Kidney (tissue), 14 donors: ENCODE results near the gene DGKI. TPM values are rescaled to one million over a fixed set of nuclear protein-coding genes. Genes with fewer than 3 reads are reported as not detected.
A peak's percentile ranks its signal among the peaks of the same experiment; 100 is the strongest.

Source experiments
- DNase-seq, 5 donors: peaks; one replicate each; pipeline ENCODE4 v3.0.0-alpha.2; 2013 to 2020
- FAIRE-seq: peaks from 2 replicates; lab custom pipeline; 2012; peaks lifted over from hg19 to GRCh38; lab: Jason Lieb, UNC
- H3K27ac ChIP-seq, 2 donors: one replicate each; pipeline ENCODE4 v1.7.0; 2013; ENCODE audit warnings: low read depth in 2 of 2, low read length in 2 of 2, inconsistent platforms in 1 of 2
- H3K27me3 ChIP-seq: one replicate; pipeline ENCODE4 v1.7.1; 2013; ENCODE audit warnings: low read length, inconsistent platforms; ENCODE audit not compliant: control insufficient read depth, insufficient read depth
- H3K36me3 ChIP-seq, 3 donors: one replicate each; pipeline versions ENCODE4 v1.7.0 to v1.7.1; 2013; ENCODE audit warnings: low read length in 3 of 3, control low read depth in 1 of 3, inconsistent platforms in 1 of 3; ENCODE audit not compliant: insufficient read depth in 3 of 3, control insufficient read depth in 2 of 3
- H3K4me1 ChIP-seq, 3 donors: one replicate each; pipeline versions ENCODE4 v1.7.0 to v1.7.1; 2013; ENCODE audit warnings: low read length in 3 of 3, inconsistent platforms in 1 of 3, low read depth in 1 of 3; ENCODE audit not compliant: control insufficient read depth in 2 of 3, insufficient read depth in 2 of 3
- H3K4me3 ChIP-seq, 3 donors: one replicate each; pipeline versions ENCODE4 v1.7.0 to v1.8.1; 2013; ENCODE audit warnings: low read length in 3 of 3, control low read depth in 1 of 3, inconsistent platforms in 1 of 3
- H3K9ac ChIP-seq, 3 donors: one replicate each; pipeline versions ENCODE4 v1.7.0 to v1.7.1; 2013; ENCODE audit warnings: low read length in 3 of 3, control low read depth in 1 of 3, inconsistent platforms in 1 of 3
- H3K9me3 ChIP-seq, 3 donors: one replicate each; pipeline versions ENCODE4 v1.7.0 to v1.7.1; 2013; ENCODE audit warnings: low read length in 3 of 3, control low read depth in 1 of 3, inconsistent platforms in 1 of 3; ENCODE audit not compliant: control insufficient read depth in 2 of 3, insufficient read depth in 1 of 3
- CTCF ChIP-seq: IDR thresholded peaks from 3 replicates; pipeline ENCODE4 v1.5.1; 2012; ENCODE audit warnings: mild to moderate bottlenecking, moderate library complexity, borderline replicate concordance; ENCODE audit not compliant: insufficient read depth; ENCODE audit errors: extremely low read depth
- intact Hi-C: fragments of 100-400 bp; cut with DNase I; formaldehyde crosslinking; loops from one replicate; pipeline ENCODE4 v1.11.1; 2022
- polyA plus RNA-seq: library from polyadenylated mRNA; stranded (reverse); fragments of 350-450 nt; fragmentation: Illumina TruSeq; extraction: RNeasy Lipid Tissue Mini Kit (QIAGEN cat#74804); gene quantifications from one replicate; pipeline ENCODE4 v1.2.3, GENCODE V29; 2014; ENCODE audit warnings: low read depth, low replicate concordance; ENCODE audit not compliant: insufficient read depth
- total RNA-seq: library from RNA; stranded (reverse); fragmentation: NEBNext Ultra II Directional; extraction: Animal tissue kit (Norgen Biotek cat#: 25700); gene quantifications from one replicate; pipeline ENCODE4 v1.2.1, GENCODE V29; 2021
- donor health status: control.
- donor health status: control.
- donor health status: control.
- donor health status: control.
- donor health status: control.
- donor health status: DM: yes; HTN: yes; CAD: no.
- donor health status: Normal renal cell carcinoma (clear cell type).

Gene DGKI
- total and polyA plus RNA-seq, 2 donors from 2014 or later = 1.3 to 2.5 TPM

DNA sequence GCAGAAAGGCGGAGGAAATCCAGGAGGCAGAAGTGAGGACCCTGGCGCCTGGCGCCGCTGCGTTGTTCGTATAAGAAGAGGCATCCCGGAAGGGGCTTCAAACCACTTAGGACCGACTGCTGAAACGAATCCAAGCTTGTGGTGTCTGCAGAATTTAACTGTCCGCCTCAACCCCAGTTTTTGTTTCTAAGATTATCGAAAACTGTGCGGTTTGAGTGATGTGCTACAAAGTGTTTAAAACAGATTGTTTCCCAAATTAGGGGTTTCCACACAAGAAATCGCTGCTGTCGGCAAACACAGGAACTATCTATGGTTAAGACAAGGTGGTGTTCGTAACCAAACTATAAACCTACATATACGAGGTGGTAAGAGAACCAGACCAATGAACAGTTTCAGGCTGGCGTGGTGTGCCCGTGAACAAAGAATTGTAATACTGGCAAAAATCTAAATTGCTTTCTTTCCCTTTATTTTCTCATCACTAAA, 835 bp upstream of the DGKI start:
- H3K4me1 ChIP-seq = peaks cover 0 to 3% (median 0%) of the 10 kb centered on the region in 3 donors
- DNase-seq (peak in 2 of 5 donors; percentile 19 to 24), FAIRE-seq (no peak)
- peaks cover 9% of the 10 kb centered on the region for H3K27me3 ChIP-seq
- intact Hi-C loops = no loop called here
- H3K36me3 ChIP-seq = no peaks in the 10 kb centered on the region
- TF ChIP-seq CTCF = no peak
- no peak overlapping the region for H3K4me3 ChIP-seq
- no peak overlapping the region for H3K27ac ChIP-seq
- H3K9me3 ChIP-seq = no peaks in the 10 kb centered on the region
- H3K9ac ChIP-seq = no peak overlapping the region

- no peaks in the 10 kb centered on the region for H3K9me3 ChIP-seq
- FAIRE-seq = no peak
- H3K4me3 ChIP-seq = peak overlapping the region in 1 of 3 donors; percentile 39
- H3K27ac ChIP-seq = no peak overlapping the region
- no peak for DNase-seq
- H3K27me3 ChIP-seq = peaks cover 9% of the 10 kb centered on the region
- no peaks in the 10 kb centered on the region for H3K36me3 ChIP-seq
- intact Hi-C loops = no loop called here
- peaks cover 0 to 3% (median 0%) of the 10 kb centered on the region in 3 donors for H3K4me1 ChIP-seq
- no peak for TF ChIP-seq CTCF
- H3K9ac ChIP-seq = no peak overlapping the region
Measured at GRCh38 chr7:137846549-137846826, 286 bp downstream of the DGKI start.

DNA sequence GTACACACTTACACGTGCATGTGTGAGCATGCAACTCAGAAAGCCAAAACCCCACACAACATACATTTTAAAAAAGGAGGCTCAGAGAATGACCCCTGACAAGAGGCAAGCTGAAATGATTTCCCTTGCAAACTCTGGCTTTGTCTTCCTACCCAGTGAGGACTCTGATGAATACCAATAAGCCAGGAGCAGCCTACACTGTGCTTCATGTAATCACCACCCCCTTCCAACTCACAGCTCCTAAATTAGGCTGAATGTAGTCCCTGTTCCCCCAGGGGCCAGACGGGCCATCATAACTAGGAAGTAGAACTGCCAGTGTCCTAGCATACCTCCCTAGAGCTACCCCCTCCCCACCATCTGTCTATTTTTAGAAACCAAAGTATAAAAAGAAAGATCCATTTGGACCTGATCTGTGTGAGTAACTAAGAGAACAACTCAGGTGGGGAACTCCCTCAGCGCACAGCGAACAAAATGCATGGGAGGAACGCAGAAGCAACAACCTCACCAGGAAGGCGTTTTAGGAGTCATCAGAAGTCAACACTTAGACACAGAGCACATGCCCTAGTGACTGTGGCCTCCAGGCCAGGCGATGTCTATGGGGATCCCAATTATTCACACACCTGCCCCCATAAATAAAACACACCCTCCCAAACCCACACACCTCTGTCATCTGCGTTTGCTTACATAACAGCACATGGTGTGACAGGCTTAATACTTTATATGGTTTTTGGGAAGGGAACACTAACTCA, 1.9 kb downstream of the DGKI start:
- Histone ChIP-seq H3K27ac (no peak overlapping the region), H3K27me3 (peaks cover 9% of the 10 kb centered on the region), H3K36me3 (no peaks in the 10 kb centered on the region), H3K4me1 (peaks cover 0 to 3% (median 0%) of the 10 kb centered on the region in 3 donors), H3K4me3 (no peak overlapping the region), H3K9ac (no peak overlapping the region), H3K9me3 (no peaks in the 10 kb centered on the region)
- FAIRE-seq (no peak), DNase-seq (no peak)
- no peak for TF ChIP-seq CTCF
- intact Hi-C loops = no loop called here
